ENCODE measurements around the gene USH1G.
"Not testable (repeated sequence)": the region's sequence is repeated elsewhere in the genome, so short reads cannot be mapped to it uniquely, and the experiment has no call there.

Gene USH1G

DNA sequence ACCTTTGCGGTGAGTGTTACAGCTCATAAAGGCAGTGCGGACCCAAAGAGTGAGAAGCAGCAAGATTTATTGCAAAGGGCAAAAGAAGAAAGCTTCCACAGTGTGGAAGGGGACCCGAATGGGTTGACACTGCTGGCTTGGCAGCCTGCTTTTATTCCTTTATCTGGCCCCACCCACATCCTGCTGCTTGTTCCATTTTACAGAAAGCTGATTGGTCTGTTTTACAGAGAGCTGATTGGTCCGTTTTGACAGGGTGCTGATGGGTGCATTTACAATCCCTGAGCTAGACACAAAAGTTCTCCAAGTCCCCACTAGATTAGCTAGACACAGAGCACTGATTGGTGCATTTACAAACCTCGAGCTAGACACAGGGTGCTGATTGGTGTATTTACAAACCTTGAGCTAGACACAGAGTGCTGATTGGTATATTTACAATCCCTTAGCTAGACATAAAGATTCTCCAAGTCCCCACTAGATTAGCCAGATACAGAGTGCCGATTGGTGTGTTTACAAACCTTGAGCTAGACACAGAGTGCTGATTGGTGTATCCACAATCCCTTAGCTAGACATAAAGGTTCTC, 16.8 kb downstream of the USH1G start:
- H3K14ac ChIP-seq (ENCODE audit: low read length); H4K8ac ChIP-seq (ENCODE audit: low read depth, low read length); H2BK15ac ChIP-seq (ENCODE audit: low read length); H3K79me1 ChIP-seq (ENCODE audit: low read depth, low read length); H2BK12ac ChIP-seq (ENCODE audit: low read length); H3K9me3 ChIP-seq (replicated peaks in 1 of 2; ENCODE audit: control insufficient read depth in 2 of 2, insufficient read depth in 1 of 2, low read depth in 1 of 2, low read length in 2 of 2); H2AK5ac ChIP-seq (ENCODE audit: low read depth, low read length); H3K18ac ChIP-seq (ENCODE audit: low read length); H3K36me3 ChIP-seq (replicated peaks in 1 of 2; ENCODE audit: control insufficient read depth in 2 of 2, insufficient read depth in 2 of 2, low read length in 2 of 2); DNase-seq (ENCODE audit: low spot score); H3K4me1 ChIP-seq (ENCODE audit: control insufficient read depth in 2 of 2, insufficient read depth in 1 of 2, low read depth in 1 of 2, low read length in 2 of 2); H3K4ac ChIP-seq (ENCODE audit: low read length); H3K23ac ChIP-seq (ENCODE audit: low read depth, low read length, poor library complexity); H3K9ac ChIP-seq (ENCODE audit: low read depth, low read length, poor library complexity); H2BK120ac ChIP-seq (ENCODE audit: low read depth, low read length); H2BK5ac ChIP-seq (ENCODE audit: low read length); H4K91ac ChIP-seq (ENCODE audit: low read depth, low read length, poor library complexity); H3K4me2 ChIP-seq (ENCODE audit: insufficient read depth, low read length, poor library complexity, severe bottlenecking); H3K27ac ChIP-seq (replicated peaks; ENCODE audit: low read length); H3K4me3 ChIP-seq (ENCODE audit: low read length in 2 of 2): not testable (repeated sequence)
- peak overlapping the region; percentile 35 for H2AFZ ChIP-seq (ENCODE audit: low read length)
- WGBS, 2 donors (ENCODE audit: extremely low coverage in 2 of 2, insufficient read length in 2 of 2, insufficient replicate concordance in 1 of 2), result no CpG with 5 or more reads among the region's 6 CpGs
- H3K27me3 ChIP-seq (ENCODE audit: control insufficient read depth in 3 of 3, insufficient read depth in 3 of 3, low read depth in 1 of 3, low read length in 3 of 3), result peaks cover 0 to 13% (median 3%) of the 10 kb centered on the region in 3 experiments

DNA sequence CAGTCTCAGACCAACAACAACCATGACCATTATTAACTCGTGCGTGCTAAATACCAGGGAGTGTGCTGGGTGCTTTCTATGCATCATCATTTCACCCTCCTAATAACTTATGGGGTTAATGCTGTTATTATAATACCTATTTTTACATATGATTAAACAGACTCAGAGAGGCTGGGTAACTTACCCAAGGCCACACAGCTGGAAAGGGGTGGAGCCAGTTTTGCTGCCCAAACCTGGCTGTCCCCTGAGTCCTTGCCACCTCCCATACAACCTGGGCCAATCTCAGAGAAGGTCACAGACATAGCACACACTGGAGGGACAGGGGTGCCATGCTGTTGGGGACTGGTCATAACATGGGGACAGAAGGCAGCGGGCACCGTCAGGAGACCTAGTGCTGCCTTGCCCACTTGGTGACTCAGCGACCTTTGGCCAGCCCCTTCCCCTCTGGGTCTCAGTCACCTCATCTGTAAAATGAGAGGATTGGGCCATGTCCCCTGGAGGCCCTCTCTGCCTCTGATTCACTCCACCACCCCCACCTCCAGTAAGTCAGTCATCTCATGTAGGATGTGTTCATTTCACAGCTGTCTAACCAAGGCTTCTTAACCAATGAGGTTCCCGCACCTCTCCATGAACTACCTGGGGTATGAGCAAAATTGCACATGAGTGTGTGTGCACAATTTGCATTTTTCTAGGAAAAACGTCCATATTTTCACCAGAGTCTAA, 18.2 kb downstream of the USH1G start:
- WGBS, 2 donors (ENCODE audit: extremely low coverage in 2 of 2, insufficient read length in 2 of 2, insufficient replicate concordance in 1 of 2), result no CpG with 5 or more reads among the region's 7 CpGs
- no peak overlapping the region for H4K8ac ChIP-seq (ENCODE audit: low read depth, low read length)
- no peak overlapping the region for H2AFZ ChIP-seq (ENCODE audit: low read length)
- H2BK12ac ChIP-seq (ENCODE audit: low read length), result no peak overlapping the region
- no peak overlapping the region for H2BK120ac ChIP-seq (ENCODE audit: low read depth, low read length)
- H3K4me2 ChIP-seq (ENCODE audit: insufficient read depth, low read length, poor library complexity, severe bottlenecking), result no peak overlapping the region
- no peak overlapping the region for H3K27ac ChIP-seq (replicated peaks; ENCODE audit: low read length)
- no peaks in the 10 kb centered on the region for H3K9me3 ChIP-seq (replicated peaks in 1 of 2; ENCODE audit: control insufficient read depth in 2 of 2, insufficient read depth in 1 of 2, low read depth in 1 of 2, low read length in 2 of 2)
- no peak overlapping the region for H2AK5ac ChIP-seq (ENCODE audit: low read depth, low read length)
- H3K9ac ChIP-seq (ENCODE audit: low read depth, low read length, poor library complexity), result no peak overlapping the region
- H3K18ac ChIP-seq (ENCODE audit: low read length), result peak overlapping the region; percentile 32
- peaks cover 0 to 25% (median 3%) of the 10 kb centered on the region in 3 experiments for H3K27me3 ChIP-seq (ENCODE audit: control insufficient read depth in 3 of 3, insufficient read depth in 3 of 3, low read depth in 1 of 3, low read length in 3 of 3)
- no peaks in the 10 kb centered on the region for H3K79me1 ChIP-seq (ENCODE audit: low read depth, low read length)
- H3K4ac ChIP-seq (ENCODE audit: low read length), result no peak overlapping the region
- H2BK15ac ChIP-seq (ENCODE audit: low read length), result no peak overlapping the region
- H3K23ac ChIP-seq (ENCODE audit: low read depth, low read length, poor library complexity), result peak overlapping the region; percentile 26
- no peak overlapping the region for H2BK5ac ChIP-seq (ENCODE audit: low read length)
- no peaks in the 10 kb centered on the region for H3K4me1 ChIP-seq (ENCODE audit: control insufficient read depth in 2 of 2, insufficient read depth in 1 of 2, low read depth in 1 of 2, low read length in 2 of 2)
- no peaks in the 10 kb centered on the region for H3K36me3 ChIP-seq (replicated peaks in 1 of 2; ENCODE audit: control insufficient read depth in 2 of 2, insufficient read depth in 2 of 2, low read length in 2 of 2)
- no peak overlapping the region for H4K91ac ChIP-seq (ENCODE audit: low read depth, low read length, poor library complexity)
- H3K14ac ChIP-seq (ENCODE audit: low read length), result no peak overlapping the region
- no peak for DNase-seq (ENCODE audit: low spot score)
- no peak overlapping the region for H3K4me3 ChIP-seq (ENCODE audit: low read length in 2 of 2)

DNA sequence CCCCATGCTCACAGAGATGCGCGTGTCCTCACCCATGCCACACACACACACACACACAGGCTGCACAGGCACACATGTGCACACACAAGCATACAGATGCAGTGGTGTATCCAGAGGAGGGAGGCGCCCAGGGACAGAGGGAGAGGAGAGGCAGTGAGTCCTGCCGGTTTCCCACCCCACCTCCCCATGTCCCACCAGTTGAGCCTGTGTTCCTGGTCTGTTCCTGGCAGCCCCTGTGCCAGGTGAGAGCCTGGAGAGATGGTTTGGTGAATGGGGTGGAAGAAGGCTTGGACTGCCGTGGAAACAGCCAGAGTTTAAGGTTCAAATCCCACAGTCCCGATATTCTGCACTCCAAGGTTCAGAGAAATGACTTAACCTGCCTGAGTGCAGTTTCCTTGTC, 19.4 kb downstream of the USH1G start:
- Histone ChIP-seq H2BK12ac (ENCODE audit: low read length) (no peak overlapping the region), H3K4me1 (ENCODE audit: control insufficient read depth in 2 of 2, insufficient read depth in 1 of 2, low read depth in 1 of 2, low read length in 2 of 2) (no peaks in the 10 kb centered on the region), H3K4me2 (ENCODE audit: insufficient read depth, low read length, poor library complexity, severe bottlenecking) (no peak overlapping the region), H4K8ac (ENCODE audit: low read depth, low read length) (no peak overlapping the region), H3K14ac (ENCODE audit: low read length) (no peak overlapping the region), H2AFZ (ENCODE audit: low read length) (no peak overlapping the region), H2AK5ac (ENCODE audit: low read depth, low read length) (peak overlapping the region; percentile 76), H2BK120ac (ENCODE audit: low read depth, low read length) (no peak overlapping the region), H3K18ac (ENCODE audit: low read length) (peak overlapping the region; percentile 46), H3K36me3 (replicated peaks in 1 of 2; ENCODE audit: control insufficient read depth in 2 of 2, insufficient read depth in 2 of 2, low read length in 2 of 2) (no peaks in the 10 kb centered on the region), H3K4ac (ENCODE audit: low read length) (no peak overlapping the region), H2BK15ac (ENCODE audit: low read length) (no peak overlapping the region), H3K27ac (replicated peaks; ENCODE audit: low read length) (no peak overlapping the region), H3K23ac (ENCODE audit: low read depth, low read length, poor library complexity) (peak overlapping the region; percentile 96), H4K91ac (ENCODE audit: low read depth, low read length, poor library complexity) (no peak overlapping the region), H3K79me1 (ENCODE audit: low read depth, low read length) (no peaks in the 10 kb centered on the region), H2BK5ac (ENCODE audit: low read length) (no peak overlapping the region), H3K9me3 (replicated peaks in 1 of 2; ENCODE audit: control insufficient read depth in 2 of 2, insufficient read depth in 1 of 2, low read depth in 1 of 2, low read length in 2 of 2) (no peaks in the 10 kb centered on the region), H3K9ac (ENCODE audit: low read depth, low read length, poor library complexity) (no peak overlapping the region), H3K4me3 (ENCODE audit: low read length in 2 of 2) (no peak overlapping the region), H3K27me3 (ENCODE audit: control insufficient read depth in 3 of 3, insufficient read depth in 3 of 3, low read depth in 1 of 3, low read length in 3 of 3) (peaks cover 0 to 30% (median 3%) of the 10 kb centered on the region in 3 experiments)
- no peak for DNase-seq (ENCODE audit: low spot score)
- WGBS, 2 donors (ENCODE audit: extremely low coverage in 2 of 2, insufficient read length in 2 of 2, insufficient replicate concordance in 1 of 2), result no CpG with 5 or more reads among the region's 6 CpGs

DNA sequence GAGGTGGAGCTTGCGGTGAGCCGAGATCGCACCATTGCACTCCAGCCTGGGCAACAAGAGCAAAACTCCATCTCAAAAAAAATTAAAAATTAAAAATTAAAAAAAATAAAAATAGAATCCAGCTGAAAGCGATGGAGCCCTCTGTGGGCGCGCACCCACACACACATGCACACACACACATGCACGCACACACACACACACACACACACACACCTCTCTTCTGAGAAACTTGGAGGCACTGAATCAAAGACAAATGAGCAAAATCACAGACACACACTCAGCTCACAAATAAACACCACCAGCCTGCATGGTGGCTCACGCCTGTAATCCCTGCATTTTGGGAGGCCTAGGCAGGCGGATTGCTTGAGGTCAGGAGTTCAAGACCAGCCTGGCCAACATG, 20.0 kb downstream of the USH1G start:
- H3K36me3 ChIP-seq (replicated peaks in 1 of 2; ENCODE audit: control insufficient read depth in 2 of 2, insufficient read depth in 2 of 2, low read length in 2 of 2), result no peaks in the 10 kb centered on the region
- no peak overlapping the region for H2AK5ac ChIP-seq (ENCODE audit: low read depth, low read length)
- no peak overlapping the region for H2BK12ac ChIP-seq (ENCODE audit: low read length)
- H2BK120ac ChIP-seq (ENCODE audit: low read depth, low read length), result no peak overlapping the region
- no peak overlapping the region for H3K18ac ChIP-seq (ENCODE audit: low read length)
- H4K8ac ChIP-seq (ENCODE audit: low read depth, low read length), result no peak overlapping the region
- no peak overlapping the region for H3K14ac ChIP-seq (ENCODE audit: low read length)
- no peak overlapping the region for H3K4me2 ChIP-seq (ENCODE audit: insufficient read depth, low read length, poor library complexity, severe bottlenecking)
- H3K23ac ChIP-seq (ENCODE audit: low read depth, low read length, poor library complexity), result no peak overlapping the region
- DNase-seq (ENCODE audit: low spot score), result no peak
- no peak overlapping the region for H2BK15ac ChIP-seq (ENCODE audit: low read length)
- no peak overlapping the region for H3K4me3 ChIP-seq (ENCODE audit: low read length in 2 of 2)
- no peak overlapping the region for H3K9ac ChIP-seq (ENCODE audit: low read depth, low read length, poor library complexity)
- no peaks in the 10 kb centered on the region for H3K4me1 ChIP-seq (ENCODE audit: control insufficient read depth in 2 of 2, insufficient read depth in 1 of 2, low read depth in 1 of 2, low read length in 2 of 2)
- no peak overlapping the region for H4K91ac ChIP-seq (ENCODE audit: low read depth, low read length, poor library complexity)
- peaks cover 0 to 36% (median 3%) of the 10 kb centered on the region in 3 experiments for H3K27me3 ChIP-seq (ENCODE audit: control insufficient read depth in 3 of 3, insufficient read depth in 3 of 3, low read depth in 1 of 3, low read length in 3 of 3)
- no peak overlapping the region for H3K27ac ChIP-seq (replicated peaks; ENCODE audit: low read length)
- no CpG with 5 or more reads among the region's 9 CpGs for WGBS, 2 donors (ENCODE audit: extremely low coverage in 2 of 2, insufficient read length in 2 of 2, insufficient replicate concordance in 1 of 2)
- H3K4ac ChIP-seq (ENCODE audit: low read length), result no peak overlapping the region
- no peaks in the 10 kb centered on the region for H3K9me3 ChIP-seq (replicated peaks in 1 of 2; ENCODE audit: control insufficient read depth in 2 of 2, insufficient read depth in 1 of 2, low read depth in 1 of 2, low read length in 2 of 2)
- no peaks in the 10 kb centered on the region for H3K79me1 ChIP-seq (ENCODE audit: low read depth, low read length)
- no peak overlapping the region for H2BK5ac ChIP-seq (ENCODE audit: low read length)
- no peak overlapping the region for H2AFZ ChIP-seq (ENCODE audit: low read length)

All from neuronal stem cell (in vitro differentiated cells).